C4-2B (cell line): ENCODE measurements around the gene FOXL2.

Experiments
- CTCF ChIP-seq: fragments of 450-650 bp; conservative IDR thresholded peaks from 2 replicates; pipeline ENCODE4 v1.5.1; 2017; ENCODE audit warnings: mild to moderate bottlenecking
- ZFX ChIP-seq: fragments of 450-650 bp; IDR thresholded peaks from 2 replicates; pipeline ENCODE4 v1.6.1; 2017

- TF ChIP-seq CTCF (no peak), ZFX (no peak)
Observed at GRCh38 chr3:138913766-138914165, 33.2 kb downstream of the FOXL2 start.
